Activated CD8-positive, alpha-beta memory T cell treated with anti-CD3 and anti-CD28 coated beads, Interleukin-2, amount 10 ng/mL, durations not matched to agents 7 days and 5 days (primary cell): ENCODE data around the gene UBE3B. TPM values are rescaled to one million over a fixed set of nuclear protein-coding genes. Genes with fewer than 3 reads are reported as not detected.

Experiments used
- ATAC-seq: fragments of 150-1000 bp; cut with Tn5 transposase; one replicate; pipeline ENCODE4 v1.10.0; 2021; ENCODE audit warnings: moderate library complexity
- CTCF ChIA-PET: fragments of 350-600 bp; sonication (Branson Sonifier 250); formaldehyde crosslinking; loops from one replicate; lab custom pipeline; 2021; ENCODE audit warnings: antibody characterized with exemption; lab: Charles Lee
- DNase-seq: peaks from one replicate; pipeline ENCODE4 v3.0.0-alpha.2; 2020
- H3K27ac Mint-ChIP-seq: one replicate; pipeline ENCODE4 v1.8.0; 2021; ENCODE audit warnings: mild to moderate bottlenecking, mixed read lengths
- H3K27me3 Mint-ChIP-seq: one replicate; pipeline ENCODE4 v1.8.0; 2021; ENCODE audit warnings: mixed read lengths
- H3K36me3 Mint-ChIP-seq: one replicate; pipeline ENCODE4 v1.8.0; 2021; ENCODE audit warnings: mild to moderate bottlenecking, mixed read lengths
- H3K4me1 Mint-ChIP-seq: one replicate; pipeline ENCODE4 v1.8.0; 2021; ENCODE audit warnings: mixed read lengths
- H3K4me3 Mint-ChIP-seq: one replicate; pipeline ENCODE4 v1.8.0; 2021; ENCODE audit warnings: mild to moderate bottlenecking, moderate library complexity, mixed read lengths
- H3K9me3 Mint-ChIP-seq: one replicate; pipeline ENCODE4 v1.8.0; 2022; ENCODE audit warnings: low read depth, mixed read lengths
- total RNA-seq, 2 experiments: library from RNA; stranded (reverse); gene quantifications; one replicate each; pipeline ENCODE4 v1.2.3, GENCODE V29; 2021

UBE3B gene
- total RNA-seq, 2 experiments from 2014 or later, result 36.6 to 39.0 TPM

- peaks cover 26% of the 10 kb centered on the region for H3K36me3 Mint-ChIP-seq
- H3K9me3 Mint-ChIP-seq, result no peaks in the 10 kb centered on the region
- no peak for ATAC-seq
- DNase-seq, result no peak
- H3K4me1 Mint-ChIP-seq, result peaks cover 22% of the 10 kb centered on the region
- H3K4me3 Mint-ChIP-seq, result no peak overlapping the region
- no peaks in the 10 kb centered on the region for H3K27me3 Mint-ChIP-seq
- CTCF ChIA-PET, result no interaction called here
- H3K27ac Mint-ChIP-seq, result no peak overlapping the region
Measured at GRCh38 chr12:109455706-109456105, 21.7 kb upstream of the UBE3B start.

DNA sequence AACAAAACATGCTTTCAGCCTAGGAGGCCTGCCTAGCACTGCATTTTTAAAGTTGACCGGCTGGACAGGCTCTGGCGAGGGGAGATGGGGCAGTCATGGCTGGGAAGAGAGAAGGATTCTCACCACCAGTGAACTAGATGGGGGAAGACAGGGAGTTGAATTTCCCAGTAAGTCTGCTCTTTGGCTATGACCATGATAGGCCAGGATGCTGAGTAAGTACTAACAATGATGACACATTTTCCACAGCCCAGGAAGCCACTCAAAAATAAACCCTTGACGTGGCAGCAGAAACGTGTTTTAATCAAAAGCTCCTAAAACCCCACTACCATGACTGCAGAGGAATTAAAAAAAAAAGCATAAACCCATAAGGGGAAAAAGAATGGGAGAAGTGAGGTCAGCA is 19.3 kb upstream of the UBE3B start:
- H3K36me3 Mint-ChIP-seq, result peaks cover 18% of the 10 kb centered on the region
- H3K4me3 Mint-ChIP-seq, result no peak overlapping the region
- H3K9me3 Mint-ChIP-seq, result no peaks in the 10 kb centered on the region
- H3K4me1 Mint-ChIP-seq, result peaks cover 33% of the 10 kb centered on the region
- H3K27ac Mint-ChIP-seq, result peak overlapping the region; percentile 66
- CTCF ChIA-PET, result interaction anchor here (1.7 kb wide), 1 partner anchor 25 kb away, joined by 7 read pairs; no protein-coding TSS in a partner anchor
- no peak for DNase-seq
- ATAC-seq, result no peak
- no peaks in the 10 kb centered on the region for H3K27me3 Mint-ChIP-seq

DNA sequence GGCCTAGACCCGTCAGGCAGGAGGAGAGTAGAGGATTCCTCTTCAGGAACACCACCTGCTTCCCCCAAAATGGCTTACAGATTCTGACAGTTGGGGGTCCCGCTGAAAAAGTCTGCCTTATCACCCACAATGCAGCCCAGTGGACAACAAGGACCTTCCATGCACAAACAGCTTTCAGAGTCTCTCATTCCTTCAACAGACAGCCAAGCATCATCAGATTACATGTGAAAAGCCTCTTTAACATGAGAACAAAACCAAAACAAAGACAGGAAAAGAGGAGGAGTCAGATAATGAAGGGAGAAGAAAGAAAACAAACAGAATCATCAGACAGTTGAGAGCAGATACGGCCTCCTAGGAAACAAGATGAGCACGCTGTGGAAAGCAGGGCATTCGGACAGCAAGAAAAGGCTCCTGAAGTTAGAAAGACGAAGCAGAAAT is 18.6 kb upstream of the UBE3B start:
- H3K27me3 Mint-ChIP-seq, result no peaks in the 10 kb centered on the region
- CTCF ChIA-PET, result interaction anchor here (1.3 kb wide), 1 partner anchor 31 kb away, joined by 3 read pairs; no protein-coding TSS in a partner anchor
- peaks cover 40% of the 10 kb centered on the region for H3K4me1 Mint-ChIP-seq
- H3K4me3 Mint-ChIP-seq, result no peak overlapping the region
- H3K9me3 Mint-ChIP-seq, result no peaks in the 10 kb centered on the region
- no peak for DNase-seq
- no peak for ATAC-seq
- H3K36me3 Mint-ChIP-seq, result peaks cover 18% of the 10 kb centered on the region
- H3K27ac Mint-ChIP-seq, result peak overlapping the region; percentile 48

- H3K36me3 Mint-ChIP-seq, result peaks cover 17% of the 10 kb centered on the region
- peaks cover 40% of the 10 kb centered on the region for H3K4me1 Mint-ChIP-seq
- H3K27ac Mint-ChIP-seq, result peak overlapping the region; percentile 48
- DNase-seq, result no peak
- no peaks in the 10 kb centered on the region for H3K9me3 Mint-ChIP-seq
- no peak for ATAC-seq
- no peaks in the 10 kb centered on the region for H3K27me3 Mint-ChIP-seq
- H3K4me3 Mint-ChIP-seq, result no peak overlapping the region
- CTCF ChIA-PET, result interaction anchor here (1.3 kb wide), 1 partner anchor 31 kb away, joined by 3 read pairs; no protein-coding TSS in a partner anchor
Measured at GRCh38 chr12:109459247-109459646, 18.2 kb upstream of the UBE3B start.

DNA sequence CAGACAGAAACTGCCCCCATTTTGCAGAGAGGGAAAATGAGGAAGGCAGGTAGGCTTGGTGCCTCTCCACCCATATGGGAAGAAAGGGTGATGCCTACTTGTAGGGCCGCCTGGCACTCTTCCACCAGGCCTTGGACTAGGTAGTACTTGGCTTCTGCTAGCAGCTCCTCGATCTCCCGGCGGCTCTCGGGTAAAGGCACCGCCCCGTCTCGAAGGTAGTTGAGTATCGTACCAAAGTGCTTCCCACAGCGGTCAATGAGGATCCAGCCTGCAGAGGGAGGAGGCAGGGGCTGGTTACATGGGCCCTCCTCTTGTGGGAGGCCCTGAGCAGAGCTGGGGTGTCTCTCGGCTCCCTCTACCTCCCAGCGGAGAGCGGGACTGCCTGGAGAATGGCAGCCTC is 16.9 kb upstream of the UBE3B start:
- no peak for ATAC-seq
- Mint-ChIP-seq H3K36me3 (peaks cover 13% of the 10 kb centered on the region), H3K4me3 (no peak overlapping the region), H3K9me3 (no peaks in the 10 kb centered on the region), H3K27ac (peak overlapping the region; percentile 12), H3K27me3 (no peaks in the 10 kb centered on the region), H3K4me1 (peaks cover 40% of the 10 kb centered on the region)
- CTCF ChIA-PET, result interaction anchor here (1.5 kb wide), 1 partner anchor 27 kb away, joined by 3 read pairs; no protein-coding TSS in a partner anchor
- no peak for DNase-seq

DNA sequence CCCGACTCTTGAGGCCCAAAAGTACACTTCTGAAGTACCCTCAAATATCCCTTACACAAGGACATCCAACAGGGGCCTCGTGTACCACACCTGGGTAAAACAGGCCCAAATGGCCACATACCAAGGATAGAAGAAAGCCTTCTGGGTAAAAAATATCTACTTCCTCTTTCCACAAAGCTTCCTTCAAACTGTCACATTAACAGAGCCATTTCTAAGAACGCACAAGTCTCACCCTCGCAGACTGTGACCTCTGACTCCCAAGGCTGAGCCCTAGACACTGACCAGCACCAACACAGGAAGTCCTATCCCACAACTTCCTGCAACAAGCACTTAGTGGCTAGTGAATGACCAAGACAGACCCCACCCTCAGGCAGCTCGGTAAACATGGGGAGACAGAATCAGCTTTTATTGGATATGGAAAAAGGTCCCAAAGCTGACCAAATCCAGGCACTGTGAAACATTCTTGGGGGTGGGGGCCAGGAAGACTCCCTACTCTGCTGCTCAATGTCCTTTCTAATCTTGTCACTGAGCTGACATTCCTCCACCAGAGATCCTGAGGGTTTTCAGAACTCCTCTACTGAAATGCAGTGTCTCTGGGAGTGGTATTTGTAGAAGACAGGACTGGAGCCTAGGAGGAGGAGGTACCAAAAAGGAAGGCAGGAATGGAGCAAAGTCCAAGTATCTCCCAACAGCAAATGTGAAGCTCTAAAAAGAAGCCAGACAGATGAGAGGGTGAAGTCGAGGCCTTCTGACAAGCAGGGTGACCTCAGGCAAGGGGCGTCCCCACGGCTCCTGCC is 16.2 kb upstream of the UBE3B start:
- peaks cover 42% of the 10 kb centered on the region for H3K4me1 Mint-ChIP-seq
- DNase-seq (no peak), ATAC-seq (peak; percentile 59)
- CTCF ChIA-PET, result interaction anchor here (1.5 kb wide), 1 partner anchor 28 kb away, joined by 3 read pairs; no protein-coding TSS in a partner anchor
- H3K36me3 Mint-ChIP-seq, result peaks cover 10% of the 10 kb centered on the region
- no peaks in the 10 kb centered on the region for H3K27me3 Mint-ChIP-seq
- H3K9me3 Mint-ChIP-seq, result no peaks in the 10 kb centered on the region
- peak overlapping the region; percentile 84 for H3K27ac Mint-ChIP-seq
- H3K4me3 Mint-ChIP-seq, result no peak overlapping the region

- H3K27ac Mint-ChIP-seq, result peak overlapping the region; percentile 84
- CTCF ChIA-PET, result interaction anchor here (0.7 kb wide), 1 partner anchor 29 kb away, joined by 3 read pairs; no protein-coding TSS in a partner anchor
Measured at GRCh38 chr12:109461846-109462756, 15.3 kb upstream of the UBE3B start.

GRCh38 chr12:109462868-109463692 is 14.4 kb upstream of the UBE3B start:
- Mint-ChIP-seq H3K27me3 (no peaks in the 10 kb centered on the region), H3K27ac (peak overlapping the region; percentile 57), H3K36me3 (peaks cover 2% of the 10 kb centered on the region), H3K4me1 (peaks cover 40% of the 10 kb centered on the region), H3K9me3 (no peaks in the 10 kb centered on the region), H3K4me3 (no peak overlapping the region)
- DNase-seq, result no peak
- ATAC-seq, result no peak
- CTCF ChIA-PET, result interaction anchor here (0.7 kb wide), 1 partner anchor 30 kb away, joined by 3 read pairs; no protein-coding TSS in a partner anchor

More at GRCh38 chr12:109461846-109462756, 15.3 kb upstream of the UBE3B start:
- H3K27me3 Mint-ChIP-seq, result no peaks in the 10 kb centered on the region
- ATAC-seq (no peak), DNase-seq (no peak)
- no peaks in the 10 kb centered on the region for H3K9me3 Mint-ChIP-seq
- peaks cover 42% of the 10 kb centered on the region for H3K4me1 Mint-ChIP-seq
- H3K36me3 Mint-ChIP-seq, result peaks cover 5% of the 10 kb centered on the region
- no peak overlapping the region for H3K4me3 Mint-ChIP-seq

- H3K4me3 Mint-ChIP-seq, result no peak overlapping the region
- no peak for ATAC-seq
- CTCF ChIA-PET, result no interaction called here
- peak overlapping the region; percentile 57 for H3K27ac Mint-ChIP-seq
- no peak for DNase-seq
- H3K4me1 Mint-ChIP-seq, result peaks cover 33% of the 10 kb centered on the region
- peaks cover 3% of the 10 kb centered on the region for H3K36me3 Mint-ChIP-seq
- H3K9me3 Mint-ChIP-seq, result no peaks in the 10 kb centered on the region
- H3K27me3 Mint-ChIP-seq, result no peaks in the 10 kb centered on the region
Measured at GRCh38 chr12:109463756-109464155, 13.7 kb upstream of the UBE3B start.

- peaks cover 33% of the 10 kb centered on the region for H3K4me1 Mint-ChIP-seq
- H3K9me3 Mint-ChIP-seq, result no peaks in the 10 kb centered on the region
- DNase-seq (no peak), ATAC-seq (no peak)
- no peak overlapping the region for H3K27ac Mint-ChIP-seq
- CTCF ChIA-PET, result interaction anchor here (1.4 kb wide), 1 partner anchor 13 kb away, joined by 3 read pairs; the partner anchor contains the start of genes KCTD10 and UBE3B
- peaks cover 4% of the 10 kb centered on the region for H3K36me3 Mint-ChIP-seq
- H3K4me3 Mint-ChIP-seq, result no peak overlapping the region
- H3K27me3 Mint-ChIP-seq, result no peaks in the 10 kb centered on the region
Measured at GRCh38 chr12:109464642-109465351, 12.6 kb upstream of the UBE3B start.

GRCh38 chr12:109466305-109466704 is 11.1 kb upstream of the UBE3B start:
- CTCF ChIA-PET, result no interaction called here
- no peaks in the 10 kb centered on the region for H3K27me3 Mint-ChIP-seq
- H3K27ac Mint-ChIP-seq, result no peak overlapping the region
- H3K36me3 Mint-ChIP-seq, result peaks cover 4% of the 10 kb centered on the region
- peaks cover 37% of the 10 kb centered on the region for H3K4me1 Mint-ChIP-seq
- ATAC-seq (no peak), DNase-seq (no peak)
- no peak overlapping the region for H3K4me3 Mint-ChIP-seq
- no peaks in the 10 kb centered on the region for H3K9me3 Mint-ChIP-seq

- H3K27me3 Mint-ChIP-seq, result no peaks in the 10 kb centered on the region
- H3K4me1 Mint-ChIP-seq, result peaks cover 32% of the 10 kb centered on the region
- H3K27ac Mint-ChIP-seq, result no peak overlapping the region
- no peak for ATAC-seq
- no peaks in the 10 kb centered on the region for H3K9me3 Mint-ChIP-seq
- CTCF ChIA-PET, result interaction anchor here (0.9 kb wide), 1 partner anchor 39 kb away, joined by 3 read pairs; no protein-coding TSS in a partner anchor
- no peak for DNase-seq
- H3K36me3 Mint-ChIP-seq, result peaks cover 4% of the 10 kb centered on the region
- no peak overlapping the region for H3K4me3 Mint-ChIP-seq
Measured at GRCh38 chr12:109466821-109467220, 10.6 kb upstream of the UBE3B start.
